ENCODE results near the gene E4F1.
A peak's percentile ranks its signal among the peaks of the same experiment; 100 is the strongest.

Gene E4F1, protein sequence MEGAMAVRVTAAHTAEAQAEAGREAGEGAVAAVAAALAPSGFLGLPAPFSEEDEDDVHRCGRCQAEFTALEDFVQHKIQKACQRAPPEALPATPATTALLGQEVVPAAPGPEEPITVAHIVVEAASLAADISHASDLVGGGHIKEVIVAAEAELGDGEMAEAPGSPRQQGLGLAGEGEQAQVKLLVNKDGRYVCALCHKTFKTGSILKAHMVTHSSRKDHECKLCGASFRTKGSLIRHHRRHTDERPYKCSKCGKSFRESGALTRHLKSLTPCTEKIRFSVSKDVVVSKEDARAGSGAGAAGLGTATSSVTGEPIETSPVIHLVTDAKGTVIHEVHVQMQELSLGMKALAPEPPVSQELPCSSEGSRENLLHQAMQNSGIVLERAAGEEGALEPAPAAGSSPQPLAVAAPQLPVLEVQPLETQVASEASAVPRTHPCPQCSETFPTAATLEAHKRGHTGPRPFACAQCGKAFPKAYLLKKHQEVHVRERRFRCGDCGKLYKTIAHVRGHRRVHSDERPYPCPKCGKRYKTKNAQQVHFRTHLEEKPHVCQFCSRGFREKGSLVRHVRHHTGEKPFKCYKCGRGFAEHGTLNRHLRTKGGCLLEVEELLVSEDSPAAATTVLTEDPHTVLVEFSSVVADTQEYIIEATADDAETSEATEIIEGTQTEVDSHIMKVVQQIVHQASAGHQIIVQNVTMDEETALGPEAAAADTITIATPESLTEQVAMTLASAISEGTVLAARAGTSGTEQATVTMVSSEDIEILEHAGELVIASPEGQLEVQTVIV

DNA sequence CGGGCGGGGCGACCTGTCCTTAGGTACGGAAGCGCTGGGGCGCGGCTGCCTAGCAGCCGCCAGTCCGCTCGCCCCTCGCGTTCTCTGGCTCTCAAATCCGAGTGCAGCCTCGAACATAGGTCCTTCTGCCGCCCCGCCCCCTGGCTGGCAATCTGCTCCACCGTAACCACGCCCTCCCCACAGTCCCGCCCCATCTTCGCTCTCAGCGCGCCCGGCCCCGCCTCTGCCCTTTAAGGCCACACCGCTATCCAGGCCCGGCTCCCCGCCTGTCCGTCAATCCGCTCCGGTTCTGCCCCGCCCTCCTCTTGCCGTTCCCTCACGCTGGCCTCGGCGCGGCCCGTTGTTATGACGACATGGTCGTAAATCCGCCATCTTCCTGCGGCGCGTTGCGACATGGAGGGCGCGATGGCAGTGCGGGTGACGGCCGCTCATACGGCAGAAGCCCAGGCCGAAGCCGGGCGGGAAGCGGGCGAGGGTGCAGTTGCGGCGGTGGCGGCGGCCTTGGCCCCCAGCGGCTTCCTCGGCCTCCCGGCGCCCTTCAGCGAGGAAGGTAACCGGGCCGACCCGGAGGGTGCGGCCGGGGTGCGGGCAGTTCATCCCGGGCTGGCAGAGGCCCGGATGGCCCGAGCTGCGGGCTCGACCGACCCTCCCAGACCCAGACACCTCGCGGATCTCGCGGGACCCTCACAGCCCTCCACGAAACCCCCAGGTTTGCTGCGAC lies at the start of gene E4F1:
Gene E4F1 (plus strand): TSS at position 371 of the 721 bp plus-strand sequence. CDS start 23 bp downstream, at position 394.
- no peaks in the 10 kb centered on the region for H3K27me3 ChIP-seq (ENCODE audit: control insufficient read depth, insufficient read depth, low read length)

DNA sequence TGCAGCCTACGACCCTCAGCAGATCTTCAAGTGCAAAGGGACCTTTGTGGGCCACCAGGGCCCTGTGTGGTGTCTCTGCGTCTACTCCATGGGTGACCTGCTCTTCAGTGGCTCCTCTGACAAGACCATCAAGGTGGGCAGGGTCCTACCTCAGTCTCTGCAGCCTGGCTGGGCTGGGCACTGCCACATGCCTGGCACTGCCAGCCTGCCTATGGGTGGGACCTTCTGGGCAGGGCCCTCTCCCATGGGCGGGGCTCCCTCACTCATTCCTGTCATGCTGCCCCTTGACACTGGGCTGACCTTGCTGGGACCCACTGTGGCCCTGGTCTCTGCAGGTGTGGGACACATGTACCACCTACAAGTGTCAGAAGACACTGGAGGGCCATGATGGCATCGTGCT lies 49.5 kb upstream of the E4F1 start:
- H3K4me3 ChIP-seq (ENCODE audit: low read length): no peak overlapping the region
- no peak overlapping the region for H3K9ac ChIP-seq (ENCODE audit: low read length)
- no peak overlapping the region for H3K27ac ChIP-seq (ENCODE audit: low read depth, low read length)
- no peaks in the 10 kb centered on the region for H3K4me1 ChIP-seq (ENCODE audit: control insufficient read depth, insufficient read depth, low read length)
- H3K27me3 ChIP-seq (ENCODE audit: control insufficient read depth, insufficient read depth, low read length): no peaks in the 10 kb centered on the region
- H3K36me3 ChIP-seq (ENCODE audit: control insufficient read depth, insufficient read depth, low read length): peaks cover 39% of the 10 kb centered on the region

More for the DNA sequence above, at the start of gene E4F1:
- H3K9ac ChIP-seq (ENCODE audit: low read length): peak within 1 kb of the TSS; percentile 90
- peak within 1 kb of the TSS; percentile 93 for H3K4me3 ChIP-seq (ENCODE audit: low read length)
- peak within 1 kb of the TSS; percentile 81 for H3K27ac ChIP-seq (ENCODE audit: low read depth, low read length)
- peaks cover 4% of the 10 kb centered on the region for H3K36me3 ChIP-seq (ENCODE audit: control insufficient read depth, insufficient read depth, low read length)
- peaks cover 6% of the 10 kb centered on the region for H3K4me1 ChIP-seq (ENCODE audit: control insufficient read depth, insufficient read depth, low read length)

DNA sequence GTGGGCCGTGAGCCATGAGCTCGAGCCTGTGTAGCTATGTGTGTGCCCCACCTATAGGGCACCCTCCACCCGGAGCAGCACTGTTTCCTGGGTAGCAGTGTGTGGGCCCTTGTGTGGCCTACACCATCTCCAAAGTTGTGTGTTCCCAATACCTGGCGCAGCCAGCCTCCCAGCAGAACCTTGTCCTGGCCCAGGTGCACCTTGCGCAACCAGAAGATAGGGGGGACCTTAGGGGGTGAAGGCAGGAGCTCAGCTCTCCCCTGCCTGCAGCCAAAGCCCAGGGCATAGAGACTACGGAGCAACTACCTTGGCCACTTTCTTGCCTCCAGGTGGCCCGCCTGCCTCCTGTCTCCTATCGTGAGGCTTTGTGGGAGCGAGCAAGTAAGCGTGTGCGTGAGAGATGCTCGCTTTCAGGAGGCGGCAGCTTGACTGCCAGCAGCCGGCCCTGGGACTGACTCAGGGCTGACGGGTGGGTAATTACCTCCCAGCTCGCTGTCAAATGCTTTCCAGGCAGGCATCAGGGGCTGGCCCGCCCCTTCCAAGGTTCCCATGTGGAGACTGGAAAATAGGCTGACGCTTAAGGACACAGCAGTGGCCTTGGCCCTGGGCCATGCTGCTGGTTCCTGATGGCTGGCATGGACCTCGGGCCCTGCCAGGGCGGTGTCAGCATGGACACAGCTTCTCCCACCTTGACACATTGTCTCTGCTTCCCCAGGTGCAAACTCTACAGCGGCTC lies 48.8 kb upstream of the E4F1 start:
- H3K36me3 ChIP-seq (ENCODE audit: control insufficient read depth, insufficient read depth, low read length): peaks cover 39% of the 10 kb centered on the region
- H3K27ac ChIP-seq (ENCODE audit: low read depth, low read length): no peak overlapping the region
- no peaks in the 10 kb centered on the region for H3K4me1 ChIP-seq (ENCODE audit: control insufficient read depth, insufficient read depth, low read length)
- no peak overlapping the region for H3K9ac ChIP-seq (ENCODE audit: low read length)
- no peak overlapping the region for H3K4me3 ChIP-seq (ENCODE audit: low read length)
- H3K27me3 ChIP-seq (ENCODE audit: control insufficient read depth, insufficient read depth, low read length): no peaks in the 10 kb centered on the region

DNA sequence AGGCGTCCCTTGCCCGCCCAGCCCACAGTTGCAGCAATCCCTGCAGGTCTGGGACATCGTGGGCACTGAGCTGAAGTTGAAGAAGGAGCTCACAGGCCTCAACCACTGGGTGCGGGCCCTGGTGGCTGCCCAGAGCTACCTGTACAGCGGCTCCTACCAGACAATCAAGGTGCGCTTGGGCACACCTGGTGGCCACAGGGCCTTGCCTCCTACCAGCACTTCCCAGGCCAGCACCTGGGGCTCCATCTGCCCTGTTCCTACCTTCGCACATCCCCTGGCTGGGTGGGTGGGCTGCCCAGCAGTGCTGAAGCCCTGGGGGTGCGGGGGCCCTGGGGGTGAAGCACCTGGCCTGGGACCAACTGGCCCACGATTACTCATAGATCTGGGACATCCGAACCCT lies 47.9 kb upstream of the E4F1 start:
- Histone ChIP-seq H3K4me3 (ENCODE audit: low read length) (no peak overlapping the region), H3K36me3 (ENCODE audit: control insufficient read depth, insufficient read depth, low read length) (peaks cover 39% of the 10 kb centered on the region), H3K27me3 (ENCODE audit: control insufficient read depth, insufficient read depth, low read length) (no peaks in the 10 kb centered on the region), H3K9ac (ENCODE audit: low read length) (no peak overlapping the region), H3K4me1 (ENCODE audit: control insufficient read depth, insufficient read depth, low read length) (no peaks in the 10 kb centered on the region), H3K27ac (ENCODE audit: low read depth, low read length) (no peak overlapping the region)

DNA sequence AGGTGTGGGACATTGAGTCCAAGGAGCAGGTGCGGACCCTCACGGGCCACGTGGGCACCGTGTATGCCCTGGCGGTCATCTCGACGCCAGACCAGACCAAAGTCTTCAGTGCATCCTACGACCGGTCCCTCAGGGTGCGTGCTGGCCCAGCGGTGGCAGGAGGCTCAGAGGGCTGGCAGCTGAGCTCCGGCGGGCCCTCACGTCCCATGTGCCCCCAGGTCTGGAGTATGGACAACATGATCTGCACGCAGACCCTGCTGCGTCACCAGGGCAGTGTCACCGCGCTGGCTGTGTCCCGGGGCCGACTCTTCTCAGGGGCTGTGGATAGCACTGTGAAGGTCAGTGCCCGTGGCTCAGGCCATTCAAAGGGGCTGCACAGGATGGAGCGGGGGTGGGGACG lies 47.3 kb upstream of the E4F1 start:
- Histone ChIP-seq H3K9ac (ENCODE audit: low read length) (no peak overlapping the region), H3K27me3 (ENCODE audit: control insufficient read depth, insufficient read depth, low read length) (no peaks in the 10 kb centered on the region), H3K36me3 (ENCODE audit: control insufficient read depth, insufficient read depth, low read length) (peaks cover 39% of the 10 kb centered on the region), H3K4me3 (ENCODE audit: low read length) (no peak overlapping the region), H3K4me1 (ENCODE audit: control insufficient read depth, insufficient read depth, low read length) (no peaks in the 10 kb centered on the region), H3K27ac (ENCODE audit: low read depth, low read length) (no peak overlapping the region)

DNA sequence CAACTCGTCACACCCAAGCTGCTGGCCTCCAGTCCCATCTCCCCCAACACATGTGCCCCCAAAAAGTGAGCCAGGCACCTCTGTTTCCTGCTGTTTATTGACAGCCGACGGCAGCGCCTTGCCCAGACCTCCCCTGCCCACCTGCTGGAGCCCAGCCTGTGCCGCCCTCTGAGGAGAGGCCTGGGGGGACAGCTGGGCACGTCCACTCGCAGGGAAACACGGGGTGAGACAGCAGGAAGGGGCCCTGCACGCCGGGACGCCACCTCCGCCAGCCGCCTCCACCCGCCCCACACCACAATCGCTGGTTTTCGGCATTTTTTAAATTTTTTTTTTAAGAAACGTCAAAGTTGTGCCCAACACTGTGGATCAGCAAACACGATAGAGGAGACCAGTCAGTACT lies 46.3 kb upstream of the E4F1 start:
- no peak overlapping the region for H3K27ac ChIP-seq (ENCODE audit: low read depth, low read length)
- no peak overlapping the region for H3K9ac ChIP-seq (ENCODE audit: low read length)
- no peak overlapping the region for H3K4me3 ChIP-seq (ENCODE audit: low read length)
- H3K27me3 ChIP-seq (ENCODE audit: control insufficient read depth, insufficient read depth, low read length): no peaks in the 10 kb centered on the region
- H3K36me3 ChIP-seq (ENCODE audit: control insufficient read depth, insufficient read depth, low read length): peaks cover 39% of the 10 kb centered on the region
- H3K4me1 ChIP-seq (ENCODE audit: control insufficient read depth, insufficient read depth, low read length): no peaks in the 10 kb centered on the region

DNA sequence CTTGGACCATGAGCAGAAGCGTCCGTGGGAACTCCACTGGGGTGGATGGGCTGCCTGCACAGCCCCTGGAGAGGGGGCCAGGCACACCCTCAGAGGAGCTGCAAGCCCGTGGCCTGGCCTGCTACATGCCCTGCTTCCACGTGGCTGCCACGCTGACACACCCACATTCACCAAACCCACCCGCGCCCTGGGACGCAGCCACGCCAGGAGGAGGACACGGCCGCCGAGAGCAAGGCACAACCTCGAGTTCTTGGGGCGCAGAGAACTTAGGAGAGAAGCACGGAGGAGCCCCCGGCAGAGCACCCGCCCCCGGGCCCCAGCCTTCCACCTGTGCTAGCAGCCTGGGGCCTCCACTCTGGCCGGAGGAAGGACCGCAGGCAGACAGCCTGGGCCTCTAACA lies 45.8 kb upstream of the E4F1 start:
- H3K4me1 ChIP-seq (ENCODE audit: control insufficient read depth, insufficient read depth, low read length): no peaks in the 10 kb centered on the region
- H3K4me3 ChIP-seq (ENCODE audit: low read length): no peak overlapping the region
- peaks cover 39% of the 10 kb centered on the region for H3K36me3 ChIP-seq (ENCODE audit: control insufficient read depth, insufficient read depth, low read length)
- no peak overlapping the region for H3K27ac ChIP-seq (ENCODE audit: low read depth, low read length)
- H3K27me3 ChIP-seq (ENCODE audit: control insufficient read depth, insufficient read depth, low read length): no peaks in the 10 kb centered on the region
- H3K9ac ChIP-seq (ENCODE audit: low read length): no peak overlapping the region

DNA sequence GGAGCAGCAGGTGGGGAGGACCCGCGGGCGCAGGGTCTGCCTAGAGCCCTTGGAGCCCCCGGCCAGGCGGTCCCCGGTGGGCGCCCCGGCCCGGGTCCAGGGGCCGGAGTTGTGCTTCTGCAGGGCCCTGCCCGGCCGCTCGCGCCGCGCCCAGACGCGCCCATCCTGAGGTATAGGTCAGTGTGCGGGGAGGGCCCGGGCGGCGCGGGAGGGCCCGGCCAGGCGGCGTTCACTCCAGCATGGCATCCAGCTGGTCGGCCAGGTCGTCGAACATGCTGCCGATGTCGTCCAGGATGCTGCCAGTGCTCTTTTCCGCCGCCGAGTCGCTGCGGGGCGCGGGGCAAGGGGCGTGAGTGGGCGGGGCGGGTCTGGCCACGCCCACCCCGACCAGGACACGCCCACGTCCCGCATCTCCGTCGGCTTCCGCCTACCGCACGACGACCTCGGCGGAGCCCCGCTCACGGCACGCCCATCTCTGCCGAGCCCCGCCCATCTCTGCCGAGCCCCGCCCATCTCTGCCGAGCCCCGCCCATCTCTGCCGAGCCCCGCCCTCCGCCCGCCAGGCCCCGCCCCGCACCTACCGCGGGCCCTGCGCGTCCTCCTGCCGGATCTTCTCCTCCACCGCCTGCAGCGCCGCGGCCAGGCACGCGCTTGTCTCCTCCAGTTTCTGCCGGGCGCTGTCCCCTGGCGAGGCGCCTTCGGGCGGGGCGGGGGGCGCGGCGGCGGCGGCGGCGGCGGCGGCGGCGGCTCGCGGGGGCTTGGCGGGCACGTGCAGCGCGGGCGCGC lies 44.9 kb upstream of the E4F1 start:
- H3K9ac ChIP-seq (ENCODE audit: low read length): no peak overlapping the region
- H3K4me1 ChIP-seq (ENCODE audit: control insufficient read depth, insufficient read depth, low read length): no peaks in the 10 kb centered on the region
- no peaks in the 10 kb centered on the region for H3K27me3 ChIP-seq (ENCODE audit: control insufficient read depth, insufficient read depth, low read length)
- H3K27ac ChIP-seq (ENCODE audit: low read depth, low read length): no peak overlapping the region
- H3K36me3 ChIP-seq (ENCODE audit: control insufficient read depth, insufficient read depth, low read length): peaks cover 34% of the 10 kb centered on the region
- H3K4me3 ChIP-seq (ENCODE audit: low read length): no peak overlapping the region

DNA sequence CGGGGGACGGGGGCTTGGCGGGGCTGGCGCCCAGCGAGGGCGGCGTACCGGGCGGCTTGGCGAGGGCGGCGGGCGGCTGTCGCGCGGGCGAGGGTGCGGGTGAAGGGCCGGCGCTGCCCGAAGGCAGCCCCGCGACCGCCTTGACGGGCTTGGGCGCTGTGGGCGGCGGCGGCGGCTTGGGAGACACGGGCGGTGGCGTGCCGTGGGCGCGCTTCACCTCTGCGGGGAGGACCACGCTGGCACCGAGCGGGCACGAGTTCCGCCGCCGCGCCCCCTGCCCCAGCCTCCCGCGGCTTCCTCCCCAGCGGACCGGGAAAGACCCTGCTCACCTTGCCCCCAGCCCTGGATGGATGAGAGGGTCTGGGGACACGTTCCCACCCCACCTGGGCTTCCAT lies 44.3 kb upstream of the E4F1 start:
- Histone ChIP-seq H3K36me3 (ENCODE audit: control insufficient read depth, insufficient read depth, low read length) (peaks cover 31% of the 10 kb centered on the region), H3K4me3 (ENCODE audit: low read length) (no peak overlapping the region), H3K9ac (ENCODE audit: low read length) (no peak overlapping the region), H3K4me1 (ENCODE audit: control insufficient read depth, insufficient read depth, low read length) (no peaks in the 10 kb centered on the region), H3K27ac (ENCODE audit: low read depth, low read length) (no peak overlapping the region), H3K27me3 (ENCODE audit: control insufficient read depth, insufficient read depth, low read length) (no peaks in the 10 kb centered on the region)

DNA sequence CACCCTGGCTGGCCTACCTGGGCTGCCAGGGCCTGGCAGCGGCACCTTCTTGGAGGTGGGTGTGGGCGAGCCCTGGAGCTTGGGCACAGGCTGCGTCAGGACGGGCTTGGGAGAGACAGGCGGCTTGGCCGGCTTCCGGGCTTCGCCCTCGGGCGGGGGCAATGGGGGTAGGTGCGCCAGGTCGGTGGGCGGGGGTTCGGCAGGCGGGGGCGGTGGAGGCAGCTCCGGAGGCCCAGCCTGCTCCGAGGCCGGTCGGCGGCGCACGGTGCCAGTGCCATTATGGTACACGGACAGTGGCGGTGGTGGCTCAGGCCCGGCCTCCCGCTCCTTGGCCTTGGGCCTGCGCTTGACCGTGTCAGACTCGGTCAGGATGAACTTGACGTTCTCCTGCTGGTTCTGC lies 43.8 kb upstream of the E4F1 start:
- Histone ChIP-seq H3K27ac (ENCODE audit: low read depth, low read length) (no peak overlapping the region), H3K4me1 (ENCODE audit: control insufficient read depth, insufficient read depth, low read length) (no peaks in the 10 kb centered on the region), H3K36me3 (ENCODE audit: control insufficient read depth, insufficient read depth, low read length) (peaks cover 26% of the 10 kb centered on the region), H3K9ac (ENCODE audit: low read length) (no peak overlapping the region), H3K27me3 (ENCODE audit: control insufficient read depth, insufficient read depth, low read length) (no peaks in the 10 kb centered on the region), H3K4me3 (ENCODE audit: low read length) (no peak overlapping the region)

DNA sequence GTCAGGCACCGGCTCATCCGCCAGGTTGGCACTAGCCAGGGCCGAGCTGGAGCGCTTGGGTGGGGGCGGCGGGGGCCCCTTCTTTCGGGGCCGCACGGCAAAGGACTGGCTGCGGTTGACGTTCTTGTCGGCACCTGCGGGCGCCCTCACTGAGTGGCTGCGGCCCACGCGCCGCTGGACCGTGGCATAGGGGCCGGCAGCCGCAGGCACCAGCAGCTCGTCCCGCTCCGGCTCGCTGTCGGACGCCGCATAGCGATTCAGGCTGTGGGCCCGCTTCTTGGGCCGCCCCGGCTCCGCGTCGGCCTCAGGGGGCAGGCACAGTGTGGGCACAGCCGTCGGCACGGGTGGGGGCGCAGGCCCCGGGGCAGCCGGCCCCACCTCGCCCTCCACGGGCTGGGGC lies 42.9 kb upstream of the E4F1 start:
- H3K36me3 ChIP-seq (ENCODE audit: control insufficient read depth, insufficient read depth, low read length): peaks cover 18% of the 10 kb centered on the region
- H3K4me1 ChIP-seq (ENCODE audit: control insufficient read depth, insufficient read depth, low read length): no peaks in the 10 kb centered on the region
- H3K4me3 ChIP-seq (ENCODE audit: low read length): no peak overlapping the region
- H3K9ac ChIP-seq (ENCODE audit: low read length): no peak overlapping the region
- no peaks in the 10 kb centered on the region for H3K27me3 ChIP-seq (ENCODE audit: control insufficient read depth, insufficient read depth, low read length)
- H3K27ac ChIP-seq (ENCODE audit: low read depth, low read length): no peak overlapping the region

Data from rectal smooth muscle tissue (tissue), 1 donor.